Activated naive CD4-positive, alpha-beta T cell treated with anti-CD3 and anti-CD28 coated beads, Interleukin-2, amount 10 ng/mL, durations not matched to agents 7 days and 5 days (primary cell): ENCODE results near the gene EMC1.
"Not testable (repeated sequence)": the region's sequence is repeated elsewhere in the genome, so short reads cannot be mapped to it uniquely, and the experiment has no call there.

Experiments
- CTCF ChIA-PET: fragments of 350-600 bp; sonication (Branson Sonifier 250); formaldehyde crosslinking; loops from one replicate; lab custom pipeline; 2021; ENCODE audit warnings: antibody characterized with exemption; lab: Charles Lee
- DNase-seq: peaks from one replicate; pipeline ENCODE4 v3.0.0-alpha.2; 2020
- H3K27ac Mint-ChIP-seq: one replicate; pipeline ENCODE4 v1.8.0; 2021; ENCODE audit warnings: mild to moderate bottlenecking, moderate library complexity, mixed read lengths
- H3K27me3 Mint-ChIP-seq: one replicate; pipeline ENCODE4 v1.8.0; 2021; ENCODE audit warnings: mild to moderate bottlenecking, mixed read lengths
- H3K36me3 Mint-ChIP-seq: one replicate; pipeline ENCODE4 v1.8.0; 2021; ENCODE audit warnings: mixed read lengths
- H3K4me1 Mint-ChIP-seq: one replicate; pipeline ENCODE4 v1.8.0; 2021; ENCODE audit warnings: mixed read lengths
- H3K4me3 Mint-ChIP-seq: one replicate; pipeline ENCODE4 v1.8.0; 2021; ENCODE audit warnings: mild to moderate bottlenecking, moderate library complexity, mixed read lengths
- H3K9me3 Mint-ChIP-seq: one replicate; pipeline ENCODE4 v1.8.0; 2021; ENCODE audit warnings: mixed read lengths

The EMC1 gene

GRCh38 chr1:19251305-19252196, at the start of gene EMC1, which contains the start of gene MRTO4:
Gene EMC1 (minus strand): TSS chr1:19251524. CDS start chr1:19251509, 15 bp downstream.
Gene MRTO4 (plus strand): TSS chr1:19251805. CDS start chr1:19251836, 31 bp downstream.
- CTCF ChIA-PET = interaction anchor here (0.9 to 1.7 kb wide), 3 partner anchors 10 to 402 kb away, joined by 4 read pairs; no protein-coding TSS in a partner anchor
- Mint-ChIP-seq H3K27ac (peak within 1 kb of the TSS; percentile 88), H3K36me3 (peaks cover 5% of the 10 kb centered on the region), H3K4me3 (peak within 1 kb of the TSS; percentile 89), H3K4me1 (peaks cover 41% of the 10 kb centered on the region), H3K9me3 (no peaks in the 10 kb centered on the region), H3K27me3 (no peaks in the 10 kb centered on the region)
- peak; percentile 92 for DNase-seq

GRCh38 chr1:19300211-19300610, 48.9 kb upstream of the EMC1 start:
- no peaks in the 10 kb centered on the region for H3K4me1 Mint-ChIP-seq
- H3K36me3 Mint-ChIP-seq = peaks cover 27% of the 10 kb centered on the region
- DNase-seq = no peak
- CTCF ChIA-PET = no interaction called here
- H3K9me3 Mint-ChIP-seq = peaks cover 15% of the 10 kb centered on the region
- H3K27me3 Mint-ChIP-seq = no peaks in the 10 kb centered on the region
- no peak overlapping the region for H3K27ac Mint-ChIP-seq
- no peak overlapping the region for H3K4me3 Mint-ChIP-seq

- peaks cover 33% of the 10 kb centered on the region for H3K9me3 Mint-ChIP-seq
- CTCF ChIA-PET = no interaction called here
- H3K4me3 Mint-ChIP-seq = no peak overlapping the region
- no peak for DNase-seq
- H3K4me1 Mint-ChIP-seq = no peaks in the 10 kb centered on the region
- no peak overlapping the region for H3K27ac Mint-ChIP-seq
- peaks cover 13% of the 10 kb centered on the region for H3K36me3 Mint-ChIP-seq
- H3K27me3 Mint-ChIP-seq = peaks cover 3% of the 10 kb centered on the region
These were observed 43.3 kb upstream of the EMC1 start for GRCh38 chr1:19294638-19295037.

GRCh38 chr1:19289244-19289643, 37.9 kb upstream of the EMC1 start:
- DNase-seq = no peak
- peaks cover 31% of the 10 kb centered on the region for H3K27me3 Mint-ChIP-seq
- H3K36me3 Mint-ChIP-seq = peaks cover 3% of the 10 kb centered on the region
- H3K27ac Mint-ChIP-seq = no peak overlapping the region
- CTCF ChIA-PET = no interaction called here
- H3K4me1 Mint-ChIP-seq = peaks cover 10% of the 10 kb centered on the region
- peaks cover 8% of the 10 kb centered on the region for H3K9me3 Mint-ChIP-seq
- H3K4me3 Mint-ChIP-seq = peak overlapping the region; percentile 51

- H3K4me1 Mint-ChIP-seq, H3K36me3 Mint-ChIP-seq, H3K9me3 Mint-ChIP-seq, H3K27ac Mint-ChIP-seq, CTCF ChIA-PET: not testable (repeated sequence)
- H3K4me3 Mint-ChIP-seq = peak within 1 kb of the TSS; percentile 58
- H3K27me3 Mint-ChIP-seq = peaks cover 31% of the 10 kb centered on the region
- peak; percentile 80 for DNase-seq
These were observed 37.3 kb upstream of the EMC1 start, which contains the start of gene AKR7A3 for GRCh38 chr1:19288324-19289241. Gene AKR7A3 (minus strand): TSS chr1:19288770. CDS start chr1:19288709, 61 bp downstream.

- Mint-ChIP-seq H3K27me3 (peaks cover 31% of the 10 kb centered on the region), H3K27ac (peak overlapping the region; percentile 52), H3K36me3 (peaks cover 3% of the 10 kb centered on the region), H3K9me3 (peaks cover 3% of the 10 kb centered on the region), H3K4me1 (peaks cover 10% of the 10 kb centered on the region), H3K4me3 (peak overlapping the region; percentile 58)
- no peak for DNase-seq
- CTCF ChIA-PET = no interaction called here
These were observed 36.3 kb upstream of the EMC1 start for GRCh38 chr1:19287436-19288185.

- H3K36me3 Mint-ChIP-seq, H3K4me3 Mint-ChIP-seq: not testable (repeated sequence)
These were observed 34.5 kb upstream of the EMC1 start for GRCh38 chr1:19285807-19286206.

GRCh38 chr1:19285366-19285765, 34.0 kb upstream of the EMC1 start:
- H3K4me3 Mint-ChIP-seq, H3K4me1 Mint-ChIP-seq, H3K27ac Mint-ChIP-seq, H3K36me3 Mint-ChIP-seq, CTCF ChIA-PET, DNase-seq, H3K9me3 Mint-ChIP-seq: not testable (repeated sequence)
- peaks cover 31% of the 10 kb centered on the region for H3K27me3 Mint-ChIP-seq

More at GRCh38 chr1:19285807-19286206, 34.5 kb upstream of the EMC1 start:
- H3K27ac Mint-ChIP-seq, H3K9me3 Mint-ChIP-seq, H3K4me1 Mint-ChIP-seq, CTCF ChIA-PET, DNase-seq: not testable (repeated sequence)
- peaks cover 31% of the 10 kb centered on the region for H3K27me3 Mint-ChIP-seq

- Mint-ChIP-seq H3K9me3 (no peaks in the 10 kb centered on the region), H3K36me3 (peaks cover 3% of the 10 kb centered on the region), H3K4me3 (no peak overlapping the region), H3K4me1 (peaks cover 10% of the 10 kb centered on the region), H3K27me3 (peaks cover 30% of the 10 kb centered on the region), H3K27ac (no peak overlapping the region)
- no peak for DNase-seq
- CTCF ChIA-PET = no interaction called here
These were observed 33.6 kb upstream of the EMC1 start for GRCh38 chr1:19284881-19285280.

GRCh38 chr1:19283891-19284290, 32.6 kb upstream of the EMC1 start:
- no peak for DNase-seq
- H3K4me1 Mint-ChIP-seq = peaks cover 6% of the 10 kb centered on the region
- H3K9me3 Mint-ChIP-seq = no peaks in the 10 kb centered on the region
- H3K4me3 Mint-ChIP-seq = no peak overlapping the region
- no peak overlapping the region for H3K27ac Mint-ChIP-seq
- H3K27me3 Mint-ChIP-seq = peaks cover 20% of the 10 kb centered on the region
- CTCF ChIA-PET = no interaction called here
- no peaks in the 10 kb centered on the region for H3K36me3 Mint-ChIP-seq

- Mint-ChIP-seq H3K4me1 (peaks cover 5% of the 10 kb centered on the region), H3K27me3 (peaks cover 52% of the 10 kb centered on the region), H3K36me3 (no peaks in the 10 kb centered on the region), H3K4me3 (no peak overlapping the region), H3K9me3 (no peaks in the 10 kb centered on the region), H3K27ac (no peak overlapping the region)
- CTCF ChIA-PET = no interaction called here
- no peak for DNase-seq
These were observed 23.3 kb upstream of the EMC1 start for GRCh38 chr1:19274636-19275035.

GRCh38 chr1:19273844-19274531, 22.7 kb upstream of the EMC1 start:
- peaks cover 52% of the 10 kb centered on the region for H3K27me3 Mint-ChIP-seq
- H3K36me3 Mint-ChIP-seq, H3K4me3 Mint-ChIP-seq, H3K4me1 Mint-ChIP-seq, CTCF ChIA-PET, DNase-seq, H3K27ac Mint-ChIP-seq, H3K9me3 Mint-ChIP-seq: not testable (repeated sequence)

- peaks cover 5% of the 10 kb centered on the region for H3K4me1 Mint-ChIP-seq
- H3K36me3 Mint-ChIP-seq = no peaks in the 10 kb centered on the region
- H3K27ac Mint-ChIP-seq = no peak overlapping the region
- DNase-seq = no peak
- H3K27me3 Mint-ChIP-seq = peaks cover 52% of the 10 kb centered on the region
- no peaks in the 10 kb centered on the region for H3K9me3 Mint-ChIP-seq
- CTCF ChIA-PET = no interaction called here
- no peak overlapping the region for H3K4me3 Mint-ChIP-seq
These were observed 22.0 kb upstream of the EMC1 start for GRCh38 chr1:19273106-19273843.
